Measurements from ENCODE around the gene DLG5. TPM values are rescaled to one million over a fixed set of nuclear protein-coding genes. Genes with fewer than 3 reads are reported as not detected.

Gene DLG5
- total RNA-seq, 2 donors from 2014 or later: 3.2 to 6.5 TPM

- Mint-ChIP-seq H3K9me3 (no peaks in the 10 kb centered on the region), H3K4me3 (no peak overlapping the region), H3K4me1 (ENCODE audit: low read depth) (no peaks in the 10 kb centered on the region), H3K36me3 (ENCODE audit: insufficient read depth in 2 of 2) (no peaks in the 10 kb centered on the region), H3K27ac (no peak overlapping the region), H3K27me3 (ENCODE audit: low read depth) (peaks cover 5% of the 10 kb centered on the region)
- no peak for ATAC-seq (replicated peaks in 1 of 2)
- no peak for DNase-seq
Observed at GRCh38 chr10:77915319-77916105, 11.0 kb downstream of the DLG5 start.

GRCh38 chr10:77913090-77913489 lies 13.5 kb downstream of the DLG5 start:
- Mint-ChIP-seq H3K36me3 (ENCODE audit: insufficient read depth in 2 of 2) (no peaks in the 10 kb centered on the region), H3K4me3 (no peak overlapping the region), H3K4me1 (ENCODE audit: low read depth) (no peaks in the 10 kb centered on the region), H3K27me3 (ENCODE audit: low read depth) (peaks cover 16% of the 10 kb centered on the region), H3K9me3 (no peaks in the 10 kb centered on the region), H3K27ac (no peak overlapping the region)
- DNase-seq (no peak), ATAC-seq (replicated peaks in 1 of 2) (no peak)

- H3K4me3 Mint-ChIP-seq: no peak overlapping the region
- H3K9me3 Mint-ChIP-seq: no peaks in the 10 kb centered on the region
- no peak for ATAC-seq (replicated peaks in 1 of 2)
- H3K36me3 Mint-ChIP-seq (ENCODE audit: insufficient read depth in 2 of 2): no peaks in the 10 kb centered on the region
- peaks cover 16% of the 10 kb centered on the region for H3K27me3 Mint-ChIP-seq (ENCODE audit: low read depth)
- no peak overlapping the region for H3K27ac Mint-ChIP-seq
- no peaks in the 10 kb centered on the region for H3K4me1 Mint-ChIP-seq (ENCODE audit: low read depth)
- no peak for DNase-seq
Observed at GRCh38 chr10:77912576-77912975, 14.0 kb downstream of the DLG5 start.

GRCh38 chr10:77911535-77912123 lies 14.9 kb downstream of the DLG5 start:
- Mint-ChIP-seq H3K27ac (no peak overlapping the region), H3K4me1 (ENCODE audit: low read depth) (no peaks in the 10 kb centered on the region), H3K36me3 (ENCODE audit: insufficient read depth in 2 of 2) (no peaks in the 10 kb centered on the region), H3K4me3 (no peak overlapping the region), H3K27me3 (ENCODE audit: low read depth) (peaks cover 16% of the 10 kb centered on the region), H3K9me3 (no peaks in the 10 kb centered on the region)
- ATAC-seq (replicated peaks in 1 of 2): no peak
- DNase-seq: no peak

- Mint-ChIP-seq H3K36me3 (ENCODE audit: insufficient read depth in 2 of 2) (no peaks in the 10 kb centered on the region), H3K27me3 (ENCODE audit: low read depth) (peaks cover 16% of the 10 kb centered on the region), H3K4me3 (no peak overlapping the region), H3K4me1 (ENCODE audit: low read depth) (no peaks in the 10 kb centered on the region), H3K9me3 (no peaks in the 10 kb centered on the region), H3K27ac (no peak overlapping the region)
- DNase-seq (no peak), ATAC-seq (replicated peaks in 1 of 2) (no peak)
Observed at GRCh38 chr10:77910524-77911145, 15.9 kb downstream of the DLG5 start.

- DNase-seq (no peak), ATAC-seq (replicated peaks in 1 of 2) (no peak)
- Mint-ChIP-seq H3K36me3 (ENCODE audit: insufficient read depth in 2 of 2) (no peaks in the 10 kb centered on the region), H3K9me3 (no peaks in the 10 kb centered on the region), H3K4me1 (ENCODE audit: low read depth) (no peaks in the 10 kb centered on the region), H3K27me3 (ENCODE audit: low read depth) (peaks cover 16% of the 10 kb centered on the region), H3K4me3 (no peak overlapping the region), H3K27ac (no peak overlapping the region)
Observed at GRCh38 chr10:77909749-77910375, 16.7 kb downstream of the DLG5 start.

- H3K4me3 Mint-ChIP-seq: no peak overlapping the region
- no peak for ATAC-seq (replicated peaks in 1 of 2)
- H3K27me3 Mint-ChIP-seq (ENCODE audit: low read depth): peaks cover 11% of the 10 kb centered on the region
- no peak overlapping the region for H3K27ac Mint-ChIP-seq
- H3K36me3 Mint-ChIP-seq (ENCODE audit: insufficient read depth in 2 of 2): no peaks in the 10 kb centered on the region
- no peaks in the 10 kb centered on the region for H3K4me1 Mint-ChIP-seq (ENCODE audit: low read depth)
- DNase-seq: no peak
- no peaks in the 10 kb centered on the region for H3K9me3 Mint-ChIP-seq
Observed at GRCh38 chr10:77909021-77909748, 17.4 kb downstream of the DLG5 start.

- Mint-ChIP-seq H3K4me3 (no peak overlapping the region), H3K9me3 (no peaks in the 10 kb centered on the region), H3K36me3 (ENCODE audit: insufficient read depth in 2 of 2) (no peaks in the 10 kb centered on the region), H3K27ac (no peak overlapping the region), H3K27me3 (ENCODE audit: low read depth) (peaks cover 11% of the 10 kb centered on the region), H3K4me1 (ENCODE audit: low read depth) (no peaks in the 10 kb centered on the region)
- no peak for DNase-seq
- no peak for ATAC-seq (replicated peaks in 1 of 2)
Observed at GRCh38 chr10:77907900-77908717, 18.4 kb downstream of the DLG5 start.

- Mint-ChIP-seq H3K27ac (no peak overlapping the region), H3K27me3 (ENCODE audit: low read depth) (peaks cover 11% of the 10 kb centered on the region), H3K4me3 (no peak overlapping the region), H3K9me3 (no peaks in the 10 kb centered on the region), H3K4me1 (ENCODE audit: low read depth) (no peaks in the 10 kb centered on the region), H3K36me3 (ENCODE audit: insufficient read depth in 2 of 2) (no peaks in the 10 kb centered on the region)
- DNase-seq: no peak
- no peak for ATAC-seq (replicated peaks in 1 of 2)
Observed at GRCh38 chr10:77907462-77907861, 19.1 kb downstream of the DLG5 start.

- Mint-ChIP-seq H3K4me3 (no peak overlapping the region), H3K9me3 (no peaks in the 10 kb centered on the region), H3K27me3 (ENCODE audit: low read depth) (peaks cover 11% of the 10 kb centered on the region), H3K27ac (no peak overlapping the region), H3K36me3 (ENCODE audit: insufficient read depth in 2 of 2) (no peaks in the 10 kb centered on the region), H3K4me1 (ENCODE audit: low read depth) (no peaks in the 10 kb centered on the region)
- ATAC-seq (replicated peaks in 1 of 2) (no peak), DNase-seq (no peak)
Observed at GRCh38 chr10:77906951-77907421, 19.6 kb downstream of the DLG5 start.

- no peak for DNase-seq
- Mint-ChIP-seq H3K27ac (no peak overlapping the region), H3K27me3 (ENCODE audit: low read depth) (peaks cover 11% of the 10 kb centered on the region), H3K9me3 (no peaks in the 10 kb centered on the region), H3K4me3 (no peak overlapping the region), H3K4me1 (ENCODE audit: low read depth) (no peaks in the 10 kb centered on the region), H3K36me3 (ENCODE audit: insufficient read depth in 2 of 2) (no peaks in the 10 kb centered on the region)
- ATAC-seq (replicated peaks in 1 of 2): no peak
Observed at GRCh38 chr10:77905781-77906180, 20.8 kb downstream of the DLG5 start.

- Mint-ChIP-seq H3K4me3 (no peak overlapping the region), H3K27me3 (ENCODE audit: low read depth) (peaks cover 11% of the 10 kb centered on the region), H3K9me3 (no peaks in the 10 kb centered on the region), H3K4me1 (ENCODE audit: low read depth) (no peaks in the 10 kb centered on the region), H3K27ac (no peak overlapping the region), H3K36me3 (ENCODE audit: insufficient read depth in 2 of 2) (no peaks in the 10 kb centered on the region)
- DNase-seq (no peak), ATAC-seq (replicated peaks in 1 of 2) (no peak)
Observed at GRCh38 chr10:77905086-77905748, 21.3 kb downstream of the DLG5 start.

Data from activated T-cell treated with anti-CD3 and anti-CD28 coated beads, Interleukin-2, amount 50 U/mL, for 72 hours (primary cell).